Smooth muscle cell (in vitro differentiated cells): Measurements from ENCODE around the gene PPP1R15A. TPM values are rescaled to one million over a fixed set of nuclear protein-coding genes. Genes with fewer than 3 reads are reported as not detected.

Experiments
- DNase-seq: peaks from one replicate; lab custom pipeline; 2025; ENCODE audit not compliant: unreplicated experiment; lab: John Stamatoyannopoulos, UW
- H2AFZ ChIP-seq: fragments of 200-600 bp; sonication (generic); 2 replicates; pipeline ENCODE4 v1.6.0; 2016; ENCODE audit warnings: antibody characterized with exemption, low read depth, mild to moderate bottlenecking
- H3F3A ChIP-seq: fragments of 200-600 bp; sonication (generic); 2 replicates; pipeline ENCODE4 v1.6.0; 2017; ENCODE audit warnings: antibody characterized with exemption, low read depth
- H3K27ac ChIP-seq: fragments of 200-600 bp; sonication (generic); 2 replicates; pipeline ENCODE4 v1.5.1; 2016; ENCODE audit warnings: low read depth, mild to moderate bottlenecking
- H3K27me3 ChIP-seq: fragments of 200-600 bp; sonication (generic); 2 replicates; pipeline ENCODE4 v1.6.1; 2016; ENCODE audit warnings: low read depth, mild to moderate bottlenecking
- H3K36me3 ChIP-seq: fragments of 200-600 bp; sonication (generic); 2 replicates; pipeline ENCODE4 v1.5.1; 2016; ENCODE audit warnings: low read depth
- H3K4me1 ChIP-seq: fragments of 200-600 bp; sonication (generic); 2 replicates; pipeline ENCODE4 v1.5.1; 2016; ENCODE audit warnings: low read depth
- H3K4me2 ChIP-seq: fragments of 200-600 bp; sonication (generic); 2 replicates; pipeline ENCODE4 v1.6.0; 2016; ENCODE audit warnings: mild to moderate bottlenecking
- H3K4me3 ChIP-seq: fragments of 200-600 bp; sonication (generic); 2 replicates; pipeline ENCODE4 v1.5.1; 2016; ENCODE audit warnings: mild to moderate bottlenecking
- H3K79me2 ChIP-seq: fragments of 200-600 bp; sonication (generic); 2 replicates; pipeline ENCODE4 v1.6.0; 2016; ENCODE audit warnings: low read depth, mild to moderate bottlenecking
- H3K9ac ChIP-seq: fragments of 200-600 bp; sonication (generic); 2 replicates; pipeline ENCODE4 v1.6.0; 2016; ENCODE audit warnings: low read depth
- H3K9me3 ChIP-seq: fragments of 200-600 bp; sonication (generic); replicated peaks from 2 replicates; pipeline ENCODE4 v1.5.1; 2016; ENCODE audit warnings: low read depth
- H4K20me1 ChIP-seq: fragments of 200-600 bp; sonication (generic); 2 replicates; pipeline ENCODE4 v1.6.0; 2016; ENCODE audit warnings: low read depth
- WGBS: methylation state at CpG from one replicate; pipeline ENCODE4 v1.1.7; 2016; ENCODE audit warnings: low lambda C conversion rate; 5-methylcytosine and 5-hydroxymethylcytosine counted together
- polyA plus RNA-seq: library from polyadenylated mRNA; unstranded; fragments of >200 nt; fragmentation: Nextera tagmentation; extraction: Ambion mirVana; gene quantifications from 2 replicates; pipeline ENCODE4 v1.2.1, GENCODE V29; 2016
- total RNA-seq: library from RNA; depleted of rRNA; stranded (reverse); fragments of >200 nt; gene quantifications from 2 replicates; pipeline ENCODE4 v1.2.3, GENCODE V29; 2014
- TF ChIP-seq, protein P1 (sequence below): fragments of 200-600 bp; sonication (generic); IDR thresholded peaks from 2 replicates; pipeline ENCODE4 v1.5.1; 2017; ENCODE audit warnings: borderline replicate concordance, mild to moderate bottlenecking, antibody characterized with exemption; ENCODE audit not compliant: insufficient read depth, poor library complexity, severe bottlenecking

The PPP1R15A gene
- total and polyA plus RNA-seq, 2 experiments from 2014 or later, result 88.5 to 339 TPM

DNA sequence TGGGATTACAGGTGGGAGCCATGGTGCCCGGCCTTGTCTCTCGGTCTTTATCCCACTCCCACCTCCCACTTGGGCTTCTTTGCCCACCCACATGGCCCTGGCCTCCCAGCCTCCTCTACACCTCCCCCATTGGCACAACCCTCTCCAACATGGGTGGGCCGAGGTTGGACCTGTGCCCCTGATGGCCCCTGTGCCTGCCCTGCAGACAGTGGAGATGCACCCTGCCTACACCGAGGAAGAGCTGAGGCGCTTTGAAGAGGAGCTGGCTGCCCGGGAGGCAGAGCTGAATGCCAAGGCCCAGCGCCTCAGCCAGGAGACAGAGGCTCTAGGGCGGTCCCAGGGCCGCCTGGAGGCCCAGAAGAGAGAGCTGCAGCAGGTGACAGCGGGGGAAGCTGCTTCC lies 48.7 kb downstream of the PPP1R15A start:
- Histone ChIP-seq H3K27me3 (no peaks in the 10 kb centered on the region), H4K20me1 (no peaks in the 10 kb centered on the region), H3K4me2 (no peak overlapping the region), H3K36me3 (peaks cover 7% of the 10 kb centered on the region), H3K4me1 (no peaks in the 10 kb centered on the region), H3K9ac (no peak overlapping the region), H2AFZ (no peak overlapping the region), H3K4me3 (no peak overlapping the region), H3K9me3 (no peaks in the 10 kb centered on the region), H3K79me2 (no peaks in the 10 kb centered on the region), H3K27ac (no peak overlapping the region), H3F3A (peaks cover 7% of the 10 kb centered on the region)
- 85% methylated on average over 10 of the region's 10 CpGs for whole genome bisulfite sequencing
- TF ChIP-seq, protein P1, sequence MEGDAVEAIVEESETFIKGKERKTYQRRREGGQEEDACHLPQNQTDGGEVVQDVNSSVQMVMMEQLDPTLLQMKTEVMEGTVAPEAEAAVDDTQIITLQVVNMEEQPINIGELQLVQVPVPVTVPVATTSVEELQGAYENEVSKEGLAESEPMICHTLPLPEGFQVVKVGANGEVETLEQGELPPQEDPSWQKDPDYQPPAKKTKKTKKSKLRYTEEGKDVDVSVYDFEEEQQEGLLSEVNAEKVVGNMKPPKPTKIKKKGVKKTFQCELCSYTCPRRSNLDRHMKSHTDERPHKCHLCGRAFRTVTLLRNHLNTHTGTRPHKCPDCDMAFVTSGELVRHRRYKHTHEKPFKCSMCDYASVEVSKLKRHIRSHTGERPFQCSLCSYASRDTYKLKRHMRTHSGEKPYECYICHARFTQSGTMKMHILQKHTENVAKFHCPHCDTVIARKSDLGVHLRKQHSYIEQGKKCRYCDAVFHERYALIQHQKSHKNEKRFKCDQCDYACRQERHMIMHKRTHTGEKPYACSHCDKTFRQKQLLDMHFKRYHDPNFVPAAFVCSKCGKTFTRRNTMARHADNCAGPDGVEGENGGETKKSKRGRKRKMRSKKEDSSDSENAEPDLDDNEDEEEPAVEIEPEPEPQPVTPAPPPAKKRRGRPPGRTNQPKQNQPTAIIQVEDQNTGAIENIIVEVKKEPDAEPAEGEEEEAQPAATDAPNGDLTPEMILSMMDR, result no peak
- no peak for DNase-seq

DNA sequence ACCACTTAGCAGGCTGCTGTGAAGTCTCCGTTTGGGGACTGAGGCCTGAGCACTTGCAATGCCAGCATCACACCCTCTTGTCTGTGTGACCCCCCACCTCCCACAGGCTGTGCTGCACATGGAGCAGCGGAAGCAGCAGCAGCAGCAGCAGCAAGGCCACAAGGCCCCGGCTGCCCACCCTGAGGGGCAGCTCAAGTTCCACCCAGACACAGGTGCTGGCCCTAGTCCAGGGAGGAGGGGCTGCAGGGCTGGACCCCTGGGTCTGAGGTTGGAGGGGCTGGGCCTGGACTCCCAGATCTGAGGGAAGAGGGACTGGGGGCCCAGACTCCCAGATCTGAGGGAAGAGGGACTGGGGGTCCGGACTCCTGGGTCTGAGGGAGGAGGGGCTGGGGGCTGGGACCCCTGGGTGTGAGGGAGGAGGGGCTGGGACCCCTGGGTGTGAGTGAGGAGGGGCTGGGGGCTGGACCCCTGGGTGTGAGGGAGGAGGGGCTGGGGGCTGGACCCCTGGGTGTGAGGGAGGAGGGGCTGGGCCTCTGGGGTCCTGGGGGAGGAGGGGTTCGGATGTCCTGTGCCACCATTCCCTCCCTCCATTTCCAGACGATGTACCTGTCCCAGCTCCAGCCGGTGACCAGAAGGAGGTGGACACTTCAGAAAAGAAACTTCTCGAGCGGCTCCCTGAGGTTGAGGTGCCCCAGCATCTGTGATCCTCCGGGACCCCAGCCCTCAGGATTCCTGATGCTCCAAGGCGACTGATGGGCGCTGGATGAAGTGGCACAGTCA lies 49.7 kb downstream of the PPP1R15A start:
- H3K36me3 ChIP-seq, result peaks cover 4% of the 10 kb centered on the region
- no peak overlapping the region for H2AFZ ChIP-seq
- WGBS, result 91% methylated on average over 8 of the region's 12 CpGs
- TF ChIP-seq, protein P1, result no peak
- H3K79me2 ChIP-seq, result no peaks in the 10 kb centered on the region
- no peak overlapping the region for H3K4me2 ChIP-seq
- H4K20me1 ChIP-seq, result no peaks in the 10 kb centered on the region
- DNase-seq, result no peak
- H3K4me1 ChIP-seq, result no peaks in the 10 kb centered on the region
- peaks cover 7% of the 10 kb centered on the region for H3F3A ChIP-seq
- no peak overlapping the region for H3K27ac ChIP-seq
- H3K9ac ChIP-seq, result no peak overlapping the region
- H3K27me3 ChIP-seq, result no peaks in the 10 kb centered on the region
- H3K4me3 ChIP-seq, result no peak overlapping the region
- H3K9me3 ChIP-seq, result no peaks in the 10 kb centered on the region

DNA sequence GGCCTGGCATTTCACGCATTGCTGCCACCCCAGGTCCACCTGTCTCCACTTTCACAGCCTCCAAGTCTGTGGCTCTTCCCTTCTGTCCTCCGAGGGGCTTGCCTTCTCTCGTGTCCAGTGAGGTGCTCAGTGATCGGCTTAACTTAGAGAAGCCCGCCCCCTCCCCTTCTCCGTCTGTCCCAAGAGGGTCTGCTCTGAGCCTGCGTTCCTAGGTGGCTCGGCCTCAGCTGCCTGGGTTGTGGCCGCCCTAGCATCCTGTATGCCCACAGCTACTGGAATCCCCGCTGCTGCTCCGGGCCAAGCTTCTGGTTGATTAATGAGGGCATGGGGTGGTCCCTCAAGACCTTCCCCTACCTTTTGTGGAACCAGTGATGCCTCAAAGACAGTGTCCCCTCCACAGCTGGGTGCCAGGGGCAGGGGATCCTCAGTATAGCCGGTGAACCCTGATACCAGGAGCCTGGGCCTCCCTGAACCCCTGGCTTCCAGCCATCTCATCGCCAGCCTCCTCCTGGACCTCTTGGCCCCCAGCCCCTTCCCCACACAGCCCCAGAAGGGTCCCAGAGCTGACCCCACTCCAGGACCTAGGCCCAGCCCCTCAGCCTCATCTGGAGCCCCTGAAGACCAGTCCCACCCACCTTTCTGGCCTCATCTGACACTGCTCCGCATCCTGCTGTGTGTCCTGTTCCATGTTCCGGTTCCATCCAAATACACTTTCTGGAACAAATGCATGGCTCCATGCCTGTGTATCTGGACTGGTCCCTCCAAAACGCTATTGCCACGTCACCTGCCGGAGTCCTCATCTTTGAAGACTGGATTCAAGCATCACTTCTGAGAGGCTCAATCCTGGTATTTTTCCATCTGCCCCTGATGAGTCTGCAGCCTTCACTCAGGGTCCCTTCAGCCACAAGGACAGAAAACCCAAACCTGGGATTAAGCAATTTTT lies 50.6 kb downstream of the PPP1R15A start:
- Histone ChIP-seq H3F3A (peaks cover 7% of the 10 kb centered on the region), H3K79me2 (no peaks in the 10 kb centered on the region), H3K4me2 (no peak overlapping the region), H3K27me3 (no peaks in the 10 kb centered on the region), H3K9ac (no peak overlapping the region), H3K9me3 (no peaks in the 10 kb centered on the region), H4K20me1 (no peaks in the 10 kb centered on the region), H3K36me3 (peaks cover 4% of the 10 kb centered on the region), H3K4me1 (no peaks in the 10 kb centered on the region), H3K4me3 (no peak overlapping the region), H2AFZ (no peak overlapping the region), H3K27ac (no peak overlapping the region)
- TF ChIP-seq, protein P1, result no peak
- 90% methylated on average over 17 of the region's 18 CpGs for WGBS
- no peak for DNase-seq
